Natural killer cell (primary cell): Measurements from ENCODE around the gene BTLA. TPM values are rescaled to one million over a fixed set of nuclear protein-coding genes. Genes with fewer than 3 reads are reported as not detected.

Experiments used
- ATAC-seq, 3 donors: fragments of 150-1000 bp in 2 of 3; fragments of 200-7000 bp in 1 of 3; cut with Tn5 transposase; 1 replicate in 1 of 3; 2 replicates in 2 of 3; pipeline ENCODE4 v1.10.0; 2021; ENCODE audit warnings: mild to moderate bottlenecking in 2 of 3, moderate library complexity in 2 of 3
- DNase-seq, 2 donors: peaks; one replicate each; pipeline versions ENCODE4 v3.0.0 to v3.0.0-alpha.2; 2013 to 2021; ENCODE audit warnings: mixed read lengths in 1 of 2
- H3K27ac ChIP-seq: one replicate; pipeline ENCODE4 v1.5.1; 2013; ENCODE audit warnings: mild to moderate bottlenecking, low read length
- H3K27me3 ChIP-seq: one replicate; pipeline ENCODE4 v1.6.1; 2013; ENCODE audit warnings: low read length; ENCODE audit not compliant: control insufficient read depth, insufficient read depth
- H3K36me3 ChIP-seq: one replicate; pipeline ENCODE4 v1.6.1; 2013; ENCODE audit warnings: low read length; ENCODE audit not compliant: control insufficient read depth, insufficient read depth
- H3K4me1 ChIP-seq: one replicate; pipeline ENCODE4 v1.6.1; 2013; ENCODE audit warnings: low read length; ENCODE audit not compliant: control insufficient read depth, insufficient read depth
- H3K4me3 ChIP-seq: one replicate; pipeline ENCODE4 v1.5.1; 2013; ENCODE audit warnings: low read length
- H3K9me3 ChIP-seq: one replicate; pipeline ENCODE4 v1.6.1; 2013; ENCODE audit warnings: low read length; ENCODE audit not compliant: control insufficient read depth, insufficient read depth
- H3K27ac Mint-ChIP-seq, 2 donors: one replicate each; pipeline ENCODE4 v1.8.0; 2022; ENCODE audit warnings: mild to moderate bottlenecking in 2 of 2, mixed read lengths in 2 of 2, moderate library complexity in 1 of 2
- H3K27me3 Mint-ChIP-seq, 2 donors: one replicate each; pipeline ENCODE4 v1.8.0; 2022; ENCODE audit warnings: low read depth in 2 of 2, mixed read lengths in 2 of 2
- H3K36me3 Mint-ChIP-seq: one replicate; pipeline ENCODE4 v1.8.0; 2022; ENCODE audit warnings: mixed read lengths
- H3K4me1 Mint-ChIP-seq, 2 donors: one replicate each; pipeline ENCODE4 v1.8.0; 2022; ENCODE audit warnings: mixed read lengths in 2 of 2
- H3K4me3 Mint-ChIP-seq: one replicate; pipeline ENCODE4 v1.8.0; 2022; ENCODE audit warnings: mild to moderate bottlenecking, moderate library complexity, mixed read lengths
- H3K9me3 Mint-ChIP-seq, 2 donors: one replicate each; pipeline ENCODE4 v1.8.0; 2022; ENCODE audit warnings: mixed read lengths in 2 of 2
- whole genome bisulfite sequencing: methylation state at CpG from one replicate; pipeline ENCODE4 v1.1.7; 2013; ENCODE audit warnings: missing lambda C conversion rate; ENCODE audit not compliant: insufficient coverage; 5-methylcytosine and 5-hydroxymethylcytosine counted together
- intact Hi-C: fragments of 100-400 bp; cut with micrococcal nuclease; formaldehyde crosslinking; loops from one replicate; pipeline ENCODE4 v1.14.2; 2022
- total RNA-seq, 4 donors: library from RNA; stranded (reverse); fragments of 120-200 nt in 1 of 4; gene quantifications; one replicate each; pipeline versions ENCODE4 v1.2.3 to v1.2.4, GENCODE V29; 2013 to 2022
- TF ChIP-seq, protein P1 (sequence below): fragments of 200-600 bp; IDR thresholded peaks from one replicate; pipeline ENCODE4 v1.8.0; 2022; ENCODE audit warnings: antibody characterized with exemption

Gene BTLA
- total RNA-seq, 3 donors from 2014 or later (not counting 1 experiment from before 2014, with no cell fraction given), result 0.56 to 4.0 (median 0.59) TPM

DNA sequence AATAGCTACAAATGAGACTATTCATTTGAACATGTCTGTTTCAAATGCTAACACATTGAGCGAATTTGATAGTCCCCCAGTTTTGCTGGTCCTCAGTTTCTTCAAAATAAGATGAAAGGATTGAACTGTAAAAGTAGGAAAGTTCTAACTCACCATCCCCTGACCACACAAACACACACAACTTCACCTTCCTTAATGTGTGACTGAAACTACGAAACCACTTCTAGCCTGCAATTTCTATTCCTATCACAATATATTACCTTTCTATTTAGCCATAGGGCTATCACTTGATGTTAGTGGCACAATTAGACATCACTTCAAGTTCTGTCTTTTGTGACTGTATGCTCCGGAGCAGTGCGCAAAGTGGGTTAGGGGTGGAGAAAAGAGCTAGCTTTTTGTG, 14.9 kb downstream of the BTLA start:
- DNase-seq, result no peak
- H3K4me3 Mint-ChIP-seq, result no peak overlapping the region
- H3K4me1 Mint-ChIP-seq, result peaks cover 0 to 8% of the 10 kb centered on the region in 2 donors
- no peaks in the 10 kb centered on the region for H3K36me3 Mint-ChIP-seq
- no peaks in the 10 kb centered on the region for H3K27me3 Mint-ChIP-seq
- H3K9me3 Mint-ChIP-seq, result no peaks in the 10 kb centered on the region
- no peaks in the 10 kb centered on the region for H3K9me3 ChIP-seq
- H3K4me3 ChIP-seq, result no peak overlapping the region
- intact Hi-C loops, result no loop called here
- H3K4me1 ChIP-seq, result peaks cover 11% of the 10 kb centered on the region
- no peak for ATAC-seq
- H3K27ac Mint-ChIP-seq, result no peak overlapping the region
- 87% methylated on average over 4 of the region's 4 CpGs for WGBS
- no peak overlapping the region for H3K27ac ChIP-seq
- TF ChIP-seq, protein P1, sequence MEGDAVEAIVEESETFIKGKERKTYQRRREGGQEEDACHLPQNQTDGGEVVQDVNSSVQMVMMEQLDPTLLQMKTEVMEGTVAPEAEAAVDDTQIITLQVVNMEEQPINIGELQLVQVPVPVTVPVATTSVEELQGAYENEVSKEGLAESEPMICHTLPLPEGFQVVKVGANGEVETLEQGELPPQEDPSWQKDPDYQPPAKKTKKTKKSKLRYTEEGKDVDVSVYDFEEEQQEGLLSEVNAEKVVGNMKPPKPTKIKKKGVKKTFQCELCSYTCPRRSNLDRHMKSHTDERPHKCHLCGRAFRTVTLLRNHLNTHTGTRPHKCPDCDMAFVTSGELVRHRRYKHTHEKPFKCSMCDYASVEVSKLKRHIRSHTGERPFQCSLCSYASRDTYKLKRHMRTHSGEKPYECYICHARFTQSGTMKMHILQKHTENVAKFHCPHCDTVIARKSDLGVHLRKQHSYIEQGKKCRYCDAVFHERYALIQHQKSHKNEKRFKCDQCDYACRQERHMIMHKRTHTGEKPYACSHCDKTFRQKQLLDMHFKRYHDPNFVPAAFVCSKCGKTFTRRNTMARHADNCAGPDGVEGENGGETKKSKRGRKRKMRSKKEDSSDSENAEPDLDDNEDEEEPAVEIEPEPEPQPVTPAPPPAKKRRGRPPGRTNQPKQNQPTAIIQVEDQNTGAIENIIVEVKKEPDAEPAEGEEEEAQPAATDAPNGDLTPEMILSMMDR, result no peak
- H3K36me3 ChIP-seq, result no peaks in the 10 kb centered on the region
- no peaks in the 10 kb centered on the region for H3K27me3 ChIP-seq

DNA sequence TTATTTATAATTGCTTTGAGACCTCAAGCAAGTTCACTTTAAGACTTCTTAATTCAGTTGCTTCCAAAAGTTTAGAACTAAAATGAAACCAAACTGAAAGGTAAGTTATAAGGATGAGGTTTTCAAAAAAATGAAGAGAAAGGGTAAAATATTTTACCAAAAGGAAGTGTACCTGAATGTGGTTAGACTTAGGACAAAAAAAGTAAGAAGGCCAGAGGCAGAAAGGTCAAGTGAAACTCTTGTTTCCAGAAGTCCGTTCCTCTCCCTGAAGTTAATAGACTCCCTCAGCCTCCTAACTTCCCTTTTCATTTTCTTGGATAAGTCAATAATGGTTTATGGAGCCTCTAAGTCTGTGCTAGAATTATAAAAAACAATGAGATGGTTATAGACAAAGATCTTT, 16.6 kb downstream of the BTLA start:
- Histone ChIP-seq H3K27me3 (no peaks in the 10 kb centered on the region), H3K4me1 (peaks cover 11% of the 10 kb centered on the region), H3K36me3 (no peaks in the 10 kb centered on the region), H3K27ac (no peak overlapping the region), H3K9me3 (no peaks in the 10 kb centered on the region), H3K4me3 (no peak overlapping the region)
- intact Hi-C loops, result no loop called here
- H3K9me3 Mint-ChIP-seq, result no peaks in the 10 kb centered on the region
- no peaks in the 10 kb centered on the region for H3K36me3 Mint-ChIP-seq
- WGBS, result no CpG with 5 or more reads among the region's 1 CpG
- H3K4me3 Mint-ChIP-seq, result no peak overlapping the region
- DNase-seq, result no peak
- TF ChIP-seq, protein P1, result no peak
- H3K4me1 Mint-ChIP-seq, result peaks cover 0 to 8% of the 10 kb centered on the region in 2 donors
- no peak overlapping the region for H3K27ac Mint-ChIP-seq
- ATAC-seq, result no peak
- peaks cover 0 to 3% of the 10 kb centered on the region in 2 donors for H3K27me3 Mint-ChIP-seq

DNA sequence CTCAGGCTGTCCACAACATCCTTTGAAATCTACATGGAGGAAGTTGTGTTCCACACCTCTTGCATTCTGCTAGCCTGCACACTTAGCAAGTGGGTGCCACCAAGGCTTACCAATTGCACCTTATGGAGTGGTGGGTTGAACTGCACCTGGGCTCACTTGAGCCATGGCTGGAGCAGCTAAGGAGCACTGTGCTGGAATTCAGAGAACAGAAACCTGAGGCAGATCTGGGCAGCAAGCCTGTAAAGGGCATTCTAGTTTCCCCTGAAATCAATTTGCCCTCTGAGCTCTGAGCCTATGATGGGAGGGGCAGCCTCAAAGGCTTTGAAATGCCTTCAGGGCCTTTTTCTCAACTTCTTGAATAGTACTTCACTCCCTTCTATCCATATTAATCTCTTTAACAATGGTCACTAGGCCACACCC, 18.0 kb downstream of the BTLA start:
- no peaks in the 10 kb centered on the region for H3K27me3 ChIP-seq

DNA sequence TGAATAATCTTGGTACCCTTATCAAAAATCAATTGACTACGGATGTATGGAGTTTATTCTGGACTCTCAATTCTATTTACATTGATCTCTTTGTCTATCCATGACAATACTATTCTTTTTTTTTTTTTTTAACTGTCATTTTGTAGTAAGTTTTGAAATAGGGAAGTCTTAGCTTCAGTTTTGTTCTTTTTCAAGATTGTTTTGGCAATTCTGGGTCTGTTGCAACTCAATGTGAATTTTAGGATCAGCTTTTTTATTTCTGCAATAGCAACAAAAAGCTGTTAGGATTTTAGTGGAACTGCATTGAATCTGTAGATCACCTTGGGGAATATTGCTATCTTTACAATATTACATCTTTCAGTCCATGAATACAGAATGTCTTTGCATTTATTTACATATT, 21.4 kb downstream of the BTLA start:
- Mint-ChIP-seq H3K4me1 (peaks cover 12 to 14% of the 10 kb centered on the region in 2 donors), H3K27me3 (peaks cover 0 to 3% of the 10 kb centered on the region in 2 donors), H3K27ac (no peak overlapping the region), H3K9me3 (no peaks in the 10 kb centered on the region), H3K36me3 (no peaks in the 10 kb centered on the region), H3K4me3 (no peak overlapping the region)
- DNase-seq, result no peak
- H3K27ac ChIP-seq, result no peak overlapping the region
- H3K4me3 ChIP-seq, result no peak overlapping the region
- no peaks in the 10 kb centered on the region for H3K9me3 ChIP-seq
- TF ChIP-seq, protein P1, result no peak
- ATAC-seq, result no peak
- peaks cover 17% of the 10 kb centered on the region for H3K4me1 ChIP-seq
- H3K36me3 ChIP-seq, result no peaks in the 10 kb centered on the region
- intact Hi-C loops, result no loop called here
- H3K27me3 ChIP-seq, result no peaks in the 10 kb centered on the region
- WGBS, result no CpG with 5 or more reads among the region's 1 CpG

More for the DNA sequence above, 18.0 kb downstream of the BTLA start:
- Histone ChIP-seq H3K27ac (no peak overlapping the region), H3K4me3 (no peak overlapping the region), H3K4me1 (peaks cover 11% of the 10 kb centered on the region), H3K36me3 (no peaks in the 10 kb centered on the region), H3K9me3 (no peaks in the 10 kb centered on the region)
- ATAC-seq (no peak), DNase-seq (no peak)
- Mint-ChIP-seq H3K9me3 (no peaks in the 10 kb centered on the region), H3K36me3 (no peaks in the 10 kb centered on the region), H3K4me1 (peaks cover 0 to 8% of the 10 kb centered on the region in 2 donors), H3K4me3 (no peak overlapping the region), H3K27me3 (peaks cover 0 to 3% of the 10 kb centered on the region in 2 donors), H3K27ac (no peak overlapping the region)
- TF ChIP-seq, protein P1, result no peak
- intact Hi-C loops, result no loop called here
